D721Med (cell line): ENCODE results near the gene FBF1.
"Not testable (repeated sequence)": the region's sequence is repeated elsewhere in the genome, so short reads cannot be mapped to it uniquely, and the experiment has no call there.

Source experiments
- DNase-seq: peaks from one replicate; pipeline ENCODE4 v3.0.0; 2011; ENCODE audit warnings: low spot score; ENCODE audit not compliant: insufficient read length
- FAIRE-seq: peaks from 2 replicates; lab custom pipeline; 2011; peaks lifted over from hg19 to GRCh38; lab: Jason Lieb, UNC
- TF ChIP-seq, protein P1 (sequence below): IDR thresholded peaks from 2 replicates; pipeline ENCODE4 v1.5.1; 2012; ENCODE audit warnings: mild to moderate bottlenecking, control low read depth; ENCODE audit not compliant: insufficient read depth; ENCODE audit errors: missing control alignments

Gene FBF1

GRCh38 chr17:75888484-75888883 lies 52.4 kb downstream of the FBF1 start:
- FAIRE-seq (no peak), DNase-seq (no peak)
- TF ChIP-seq, protein P1, sequence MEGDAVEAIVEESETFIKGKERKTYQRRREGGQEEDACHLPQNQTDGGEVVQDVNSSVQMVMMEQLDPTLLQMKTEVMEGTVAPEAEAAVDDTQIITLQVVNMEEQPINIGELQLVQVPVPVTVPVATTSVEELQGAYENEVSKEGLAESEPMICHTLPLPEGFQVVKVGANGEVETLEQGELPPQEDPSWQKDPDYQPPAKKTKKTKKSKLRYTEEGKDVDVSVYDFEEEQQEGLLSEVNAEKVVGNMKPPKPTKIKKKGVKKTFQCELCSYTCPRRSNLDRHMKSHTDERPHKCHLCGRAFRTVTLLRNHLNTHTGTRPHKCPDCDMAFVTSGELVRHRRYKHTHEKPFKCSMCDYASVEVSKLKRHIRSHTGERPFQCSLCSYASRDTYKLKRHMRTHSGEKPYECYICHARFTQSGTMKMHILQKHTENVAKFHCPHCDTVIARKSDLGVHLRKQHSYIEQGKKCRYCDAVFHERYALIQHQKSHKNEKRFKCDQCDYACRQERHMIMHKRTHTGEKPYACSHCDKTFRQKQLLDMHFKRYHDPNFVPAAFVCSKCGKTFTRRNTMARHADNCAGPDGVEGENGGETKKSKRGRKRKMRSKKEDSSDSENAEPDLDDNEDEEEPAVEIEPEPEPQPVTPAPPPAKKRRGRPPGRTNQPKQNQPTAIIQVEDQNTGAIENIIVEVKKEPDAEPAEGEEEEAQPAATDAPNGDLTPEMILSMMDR, result no peak

DNA sequence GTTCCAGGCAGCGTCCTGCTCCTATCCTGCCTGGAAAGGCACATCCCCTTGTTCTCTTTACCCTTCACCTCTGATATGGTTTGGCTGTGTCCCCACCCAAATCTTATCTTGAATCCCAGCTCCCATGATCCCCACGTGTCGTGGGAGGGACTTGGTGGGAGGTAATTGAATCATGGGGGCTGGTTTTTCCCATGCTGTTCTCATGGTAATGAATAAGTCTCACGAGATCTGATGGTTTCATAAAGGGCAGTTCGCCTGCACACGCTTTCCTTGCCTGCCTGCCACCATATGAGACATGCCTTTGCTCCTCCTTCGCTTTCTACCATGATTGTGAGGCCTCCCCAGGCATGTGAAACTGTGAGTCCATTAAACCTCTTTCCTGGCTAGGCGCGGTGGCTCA lies 55.0 kb downstream of the FBF1 start:
- DNase-seq, FAIRE-seq: not testable (repeated sequence)

GRCh38 chr17:75885431-75885830 lies 55.4 kb downstream of the FBF1 start:
- DNase-seq (no peak), FAIRE-seq (no peak)
- TF ChIP-seq, protein P1, result no peak

DNA sequence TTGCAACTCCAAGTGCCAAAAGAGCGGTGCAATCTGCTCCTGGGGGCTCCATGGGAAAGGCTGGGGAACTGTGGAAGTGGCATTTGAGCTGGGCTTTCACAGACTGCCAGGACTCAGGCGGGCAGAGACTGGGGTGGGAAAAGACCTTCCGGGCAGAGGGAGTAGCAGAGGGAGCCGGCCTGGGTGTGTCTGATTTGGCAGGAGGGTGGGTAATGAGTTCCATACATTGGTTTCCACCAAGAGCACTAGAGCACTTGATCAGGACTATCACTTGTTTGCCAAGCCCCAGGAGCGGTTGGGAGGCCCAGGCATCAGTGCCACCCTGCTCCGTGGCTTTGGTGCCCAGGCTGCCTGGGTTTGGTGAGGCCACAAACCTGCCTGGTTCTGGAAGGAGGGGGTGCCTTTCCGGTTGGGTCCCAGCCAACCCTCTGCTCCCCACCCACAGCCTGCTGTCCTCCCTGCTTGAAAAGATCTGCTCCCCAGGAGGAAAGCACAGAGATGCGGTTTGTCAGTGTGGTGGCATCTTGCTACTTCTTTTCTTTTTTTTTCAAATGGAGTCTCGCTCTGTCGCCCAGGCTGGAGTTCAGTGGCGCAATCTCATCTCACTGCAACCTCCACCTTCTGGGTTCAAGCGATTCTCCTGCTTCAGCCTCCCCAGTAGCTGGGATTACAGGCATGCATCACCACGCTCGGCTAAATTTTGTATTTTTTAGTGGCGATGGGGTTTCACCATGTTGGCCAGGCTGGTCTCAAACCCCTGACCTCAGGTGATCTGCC lies 59.0 kb downstream of the FBF1 start:
- TF ChIP-seq, protein P1, result no peak
- no peak for DNase-seq
- no peak for FAIRE-seq

GRCh38 chr17:75880266-75880665 lies 60.6 kb downstream of the FBF1 start:
- TF ChIP-seq, protein P1, result no peak
- DNase-seq, result no peak
- no peak for FAIRE-seq

- DNase-seq (no peak), FAIRE-seq (no peak)
- TF ChIP-seq, protein P1, result no peak
Measured at GRCh38 chr17:75878174-75878998, 62.5 kb downstream of the FBF1 start, which contains the start of gene TRIM47. Gene TRIM47 (minus strand): TSS chr17:75878581. CDS start chr17:75878548, 33 bp downstream.

- DNase-seq, result no peak
- no peak for FAIRE-seq
- TF ChIP-seq, protein P1, result peak; percentile 37
Measured at GRCh38 chr17:75877752-75878173, 63.1 kb downstream of the FBF1 start.
